ENCODE measurements around the gene CMTM8. TPM values are rescaled to one million over a fixed set of nuclear protein-coding genes. Genes with fewer than 3 reads are reported as not detected.

Gene CMTM8
- total and polyA plus RNA-seq, 2 of the 8 experiments (the other 6 are each of a cell fraction or from before 2014, with no cell fraction given): 10.5 to 22.4 TPM

DNA sequence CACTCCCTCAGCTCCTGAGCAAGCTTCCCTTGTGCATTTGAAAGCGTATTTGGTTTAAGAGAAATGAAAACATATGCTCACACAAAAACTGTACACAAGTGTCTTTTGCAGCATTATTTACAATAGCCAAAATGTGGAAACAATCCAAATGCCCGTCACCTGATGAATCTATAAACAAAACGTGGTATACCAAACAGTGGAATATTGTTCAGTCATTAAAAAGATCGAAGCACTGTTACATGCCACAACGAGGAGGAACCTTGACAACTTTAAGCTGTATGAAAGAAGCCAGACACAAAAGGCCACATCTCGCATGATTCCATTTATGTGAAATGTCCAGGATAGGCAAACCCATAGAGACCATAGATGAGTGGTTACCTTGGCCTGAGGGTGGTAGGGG is 81.6 kb downstream of the CMTM8 start (continued):
- TF ChIP-seq, protein P1, sequence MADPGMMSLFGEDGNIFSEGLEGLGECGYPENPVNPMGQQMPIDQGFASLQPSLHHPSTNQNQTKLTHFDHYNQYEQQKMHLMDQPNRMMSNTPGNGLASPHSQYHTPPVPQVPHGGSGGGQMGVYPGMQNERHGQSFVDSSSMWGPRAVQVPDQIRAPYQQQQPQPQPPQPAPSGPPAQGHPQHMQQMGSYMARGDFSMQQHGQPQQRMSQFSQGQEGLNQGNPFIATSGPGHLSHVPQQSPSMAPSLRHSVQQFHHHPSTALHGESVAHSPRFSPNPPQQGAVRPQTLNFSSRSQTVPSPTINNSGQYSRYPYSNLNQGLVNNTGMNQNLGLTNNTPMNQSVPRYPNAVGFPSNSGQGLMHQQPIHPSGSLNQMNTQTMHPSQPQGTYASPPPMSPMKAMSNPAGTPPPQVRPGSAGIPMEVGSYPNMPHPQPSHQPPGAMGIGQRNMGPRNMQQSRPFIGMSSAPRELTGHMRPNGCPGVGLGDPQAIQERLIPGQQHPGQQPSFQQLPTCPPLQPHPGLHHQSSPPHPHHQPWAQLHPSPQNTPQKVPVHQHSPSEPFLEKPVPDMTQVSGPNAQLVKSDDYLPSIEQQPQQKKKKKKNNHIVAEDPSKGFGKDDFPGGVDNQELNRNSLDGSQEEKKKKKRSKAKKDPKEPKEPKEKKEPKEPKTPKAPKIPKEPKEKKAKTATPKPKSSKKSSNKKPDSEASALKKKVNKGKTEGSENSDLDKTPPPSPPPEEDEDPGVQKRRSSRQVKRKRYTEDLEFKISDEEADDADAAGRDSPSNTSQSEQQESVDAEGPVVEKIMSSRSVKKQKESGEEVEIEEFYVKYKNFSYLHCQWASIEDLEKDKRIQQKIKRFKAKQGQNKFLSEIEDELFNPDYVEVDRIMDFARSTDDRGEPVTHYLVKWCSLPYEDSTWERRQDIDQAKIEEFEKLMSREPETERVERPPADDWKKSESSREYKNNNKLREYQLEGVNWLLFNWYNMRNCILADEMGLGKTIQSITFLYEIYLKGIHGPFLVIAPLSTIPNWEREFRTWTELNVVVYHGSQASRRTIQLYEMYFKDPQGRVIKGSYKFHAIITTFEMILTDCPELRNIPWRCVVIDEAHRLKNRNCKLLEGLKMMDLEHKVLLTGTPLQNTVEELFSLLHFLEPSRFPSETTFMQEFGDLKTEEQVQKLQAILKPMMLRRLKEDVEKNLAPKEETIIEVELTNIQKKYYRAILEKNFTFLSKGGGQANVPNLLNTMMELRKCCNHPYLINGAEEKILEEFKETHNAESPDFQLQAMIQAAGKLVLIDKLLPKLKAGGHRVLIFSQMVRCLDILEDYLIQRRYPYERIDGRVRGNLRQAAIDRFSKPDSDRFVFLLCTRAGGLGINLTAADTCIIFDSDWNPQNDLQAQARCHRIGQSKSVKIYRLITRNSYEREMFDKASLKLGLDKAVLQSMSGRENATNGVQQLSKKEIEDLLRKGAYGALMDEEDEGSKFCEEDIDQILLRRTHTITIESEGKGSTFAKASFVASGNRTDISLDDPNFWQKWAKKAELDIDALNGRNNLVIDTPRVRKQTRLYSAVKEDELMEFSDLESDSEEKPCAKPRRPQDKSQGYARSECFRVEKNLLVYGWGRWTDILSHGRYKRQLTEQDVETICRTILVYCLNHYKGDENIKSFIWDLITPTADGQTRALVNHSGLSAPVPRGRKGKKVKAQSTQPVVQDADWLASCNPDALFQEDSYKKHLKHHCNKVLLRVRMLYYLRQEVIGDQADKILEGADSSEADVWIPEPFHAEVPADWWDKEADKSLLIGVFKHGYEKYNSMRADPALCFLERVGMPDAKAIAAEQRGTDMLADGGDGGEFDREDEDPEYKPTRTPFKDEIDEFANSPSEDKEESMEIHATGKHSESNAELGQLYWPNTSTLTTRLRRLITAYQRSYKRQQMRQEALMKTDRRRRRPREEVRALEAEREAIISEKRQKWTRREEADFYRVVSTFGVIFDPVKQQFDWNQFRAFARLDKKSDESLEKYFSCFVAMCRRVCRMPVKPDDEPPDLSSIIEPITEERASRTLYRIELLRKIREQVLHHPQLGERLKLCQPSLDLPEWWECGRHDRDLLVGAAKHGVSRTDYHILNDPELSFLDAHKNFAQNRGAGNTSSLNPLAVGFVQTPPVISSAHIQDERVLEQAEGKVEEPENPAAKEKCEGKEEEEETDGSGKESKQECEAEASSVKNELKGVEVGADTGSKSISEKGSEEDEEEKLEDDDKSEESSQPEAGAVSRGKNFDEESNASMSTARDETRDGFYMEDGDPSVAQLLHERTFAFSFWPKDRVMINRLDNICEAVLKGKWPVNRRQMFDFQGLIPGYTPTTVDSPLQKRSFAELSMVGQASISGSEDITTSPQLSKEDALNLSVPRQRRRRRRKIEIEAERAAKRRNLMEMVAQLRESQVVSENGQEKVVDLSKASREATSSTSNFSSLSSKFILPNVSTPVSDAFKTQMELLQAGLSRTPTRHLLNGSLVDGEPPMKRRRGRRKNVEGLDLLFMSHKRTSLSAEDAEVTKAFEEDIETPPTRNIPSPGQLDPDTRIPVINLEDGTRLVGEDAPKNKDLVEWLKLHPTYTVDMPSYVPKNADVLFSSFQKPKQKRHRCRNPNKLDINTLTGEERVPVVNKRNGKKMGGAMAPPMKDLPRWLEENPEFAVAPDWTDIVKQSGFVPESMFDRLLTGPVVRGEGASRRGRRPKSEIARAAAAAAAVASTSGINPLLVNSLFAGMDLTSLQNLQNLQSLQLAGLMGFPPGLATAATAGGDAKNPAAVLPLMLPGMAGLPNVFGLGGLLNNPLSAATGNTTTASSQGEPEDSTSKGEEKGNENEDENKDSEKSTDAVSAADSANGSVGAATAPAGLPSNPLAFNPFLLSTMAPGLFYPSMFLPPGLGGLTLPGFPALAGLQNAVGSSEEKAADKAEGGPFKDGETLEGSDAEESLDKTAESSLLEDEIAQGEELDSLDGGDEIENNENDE (IDR thresholded peaks at IDR 0.05; ENCODE audit: insufficient replicate concordance, low read length): no peak
- no peak for TF ChIP-seq POLR2A (IDR thresholded peaks at IDR 0.05; ENCODE audit: control extremely low read depth in 1 of 2, low read depth in 2 of 2, low read length in 2 of 2)
- no peak for TF ChIP-seq KDM5A (IDR thresholded peaks at IDR 0.05; ENCODE audit: low read length)
- TF ChIP-seq POLR2AphosphoS5 (IDR thresholded peaks at IDR 0.05; ENCODE audit: low read depth, low read length): no peak
- TF ChIP-seq CHD1 (IDR thresholded peaks at IDR 0.05; ENCODE audit: low read depth, low read length): no peak
- no peak for TF ChIP-seq KDM1A (IDR thresholded peaks at IDR 0.05; ENCODE audit: borderline replicate concordance, low read length)
